Stimulated activated CD8-positive, alpha-beta memory T cell treated with anti-CD3 and anti-CD28 coated beads, Interleukin-12 subunit alpha, Interleukin-12 subunit beta, amount 100 ng/mL, for 24 hours (primary cell): ENCODE results near the gene SNCB.

Source experiments
- DNase-seq: peaks from one replicate; pipeline ENCODE4 v3.0.0-alpha.2; 2020; ENCODE audit errors: extremely low read depth

Gene SNCB

GRCh38 chr5:176629853-176630680, at the start of gene SNCB, which contains the start of gene EIF4E1B:
Gene SNCB, minus strand, starts transcription at chr5:176630534. Its CDS starts 880 bp downstream, at chr5:176629654.
Gene EIF4E1B, plus strand, starts transcription at chr5:176630675. Its CDS starts 12,113 bp downstream, at chr5:176642788.
- DNase-seq: no peak

DNA sequence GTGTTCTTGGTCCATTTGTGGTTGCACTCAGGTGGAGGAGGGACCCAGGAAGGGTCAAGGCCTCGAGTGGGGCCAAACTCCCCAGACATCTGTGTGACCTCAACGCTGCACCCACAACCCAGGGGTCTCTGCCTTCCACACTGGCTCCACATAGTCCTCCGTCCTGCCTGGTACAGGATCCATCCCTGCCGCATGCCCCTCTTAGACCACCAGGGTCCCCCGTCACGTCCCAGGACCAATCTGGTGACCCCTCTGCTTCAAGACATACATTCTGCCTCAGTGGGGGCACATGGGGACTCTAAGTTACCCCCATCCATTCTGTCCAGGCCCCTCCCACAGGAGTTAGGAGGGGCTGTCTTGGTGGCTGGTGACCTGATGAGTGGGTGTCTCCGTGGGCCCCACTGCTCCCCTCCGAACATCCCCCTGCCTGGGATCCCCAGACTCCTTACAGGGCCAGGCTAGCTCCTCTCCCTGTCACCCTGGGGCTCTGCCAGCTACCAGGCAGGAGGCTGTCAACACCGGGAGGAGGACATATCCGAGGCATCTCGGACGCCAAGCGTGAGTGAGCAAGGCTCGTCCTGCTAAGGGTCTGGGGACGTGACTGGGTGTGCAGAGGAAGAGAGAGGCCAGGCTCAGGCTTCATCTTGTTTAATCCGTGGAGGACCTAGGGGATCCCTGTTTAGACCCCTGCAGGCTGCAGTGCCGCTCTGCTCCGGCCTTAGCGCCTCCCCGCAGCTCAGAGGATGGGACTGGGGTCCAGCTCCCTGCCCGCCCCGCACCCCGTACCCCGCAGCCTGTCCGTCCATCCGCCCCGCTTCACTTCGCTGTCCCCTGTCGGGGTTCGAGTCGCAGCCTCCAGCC, 49.3 kb upstream of the SNCB start:
- no peak for DNase-seq

DNA sequence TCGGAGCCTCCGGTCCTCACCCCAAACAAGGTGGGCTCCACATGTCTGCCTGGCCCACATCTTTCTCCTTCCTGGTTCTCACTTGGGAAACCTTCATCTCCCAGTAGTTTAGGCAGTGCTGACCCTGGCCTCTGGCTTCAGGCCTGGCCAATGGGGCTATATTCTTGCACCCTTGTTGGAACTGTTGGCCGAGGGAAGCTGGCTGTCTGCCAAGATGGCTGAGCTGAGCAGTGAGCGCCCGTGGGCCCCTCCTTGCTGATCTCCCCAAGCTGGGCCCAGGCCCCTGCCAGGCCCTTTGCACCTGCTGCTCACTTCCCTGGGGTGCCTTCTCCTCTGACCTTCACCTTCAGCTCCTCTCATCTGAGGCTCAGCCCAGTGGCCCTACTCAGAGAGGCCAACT, 48.2 kb upstream of the SNCB start:
- no peak for DNase-seq

DNA sequence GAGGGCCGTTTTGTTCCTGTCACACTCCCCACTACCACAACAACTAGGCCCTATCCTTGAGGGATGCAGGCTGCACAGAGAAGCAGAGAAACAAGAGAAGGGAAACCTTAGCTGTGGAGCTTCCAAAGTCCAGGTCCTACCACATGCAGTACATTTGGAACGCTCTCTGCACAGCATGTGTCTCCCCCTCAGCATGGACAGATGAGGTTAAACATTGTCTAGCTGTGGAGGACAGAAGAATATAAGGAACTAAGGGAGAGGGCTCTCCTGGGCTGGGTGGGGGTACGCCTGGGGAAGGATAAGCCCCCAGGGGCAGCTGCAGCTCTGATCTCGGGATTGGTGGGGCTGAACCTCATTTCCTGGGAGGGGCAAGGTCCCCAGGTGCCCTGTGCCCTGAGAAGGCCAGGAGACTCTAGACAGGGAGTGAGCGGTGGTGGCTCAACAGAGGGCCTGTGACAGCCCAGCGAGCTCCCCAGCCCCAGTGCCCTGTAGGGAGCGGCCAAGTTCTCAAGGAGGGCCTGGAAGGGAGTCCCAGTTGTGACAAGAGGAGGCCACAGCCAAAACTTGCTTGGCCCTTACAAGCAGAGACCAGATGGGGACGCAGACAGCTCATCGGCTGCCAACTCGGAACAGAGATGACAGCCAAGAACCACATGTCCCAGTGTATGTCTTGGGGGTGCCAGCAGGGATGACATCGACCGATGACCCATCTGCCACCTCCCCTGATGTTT, 47.0 kb upstream of the SNCB start:
- no peak for DNase-seq

- no peak for DNase-seq
Measured at GRCh38 chr5:176676361-176676824, 46.1 kb upstream of the SNCB start.

DNA sequence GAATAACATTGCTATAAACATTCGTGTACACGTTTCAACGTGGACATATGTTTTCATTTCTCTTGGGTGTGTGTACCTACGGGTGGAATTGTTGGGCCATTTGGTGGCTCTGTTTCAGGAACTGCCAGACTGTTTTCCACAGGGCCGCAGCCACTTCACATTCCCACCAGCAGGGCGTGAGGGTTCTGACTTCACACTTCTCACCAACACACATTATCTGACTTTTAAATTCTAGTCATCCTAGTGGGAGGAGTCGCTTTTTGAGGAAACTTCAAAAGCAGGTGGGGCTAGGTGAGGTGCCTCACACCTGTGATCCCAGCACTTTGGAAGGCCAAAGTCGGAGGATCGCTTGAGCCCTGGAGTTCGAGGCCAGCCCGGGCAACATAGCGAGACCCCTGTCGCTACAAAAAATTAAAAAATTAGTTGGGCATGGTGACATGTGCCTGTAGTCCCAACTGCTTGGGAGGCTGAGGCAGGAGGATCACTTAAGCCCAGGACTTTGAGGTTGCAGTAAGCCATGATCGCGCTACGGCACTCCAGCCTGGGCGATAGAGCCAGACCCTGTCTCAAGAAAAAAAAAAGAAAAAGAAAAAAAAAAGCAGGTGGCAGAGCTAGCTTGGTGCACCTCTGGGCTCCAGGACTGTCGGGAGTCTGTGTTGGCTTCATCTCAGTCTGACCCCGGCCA, 45.5 kb upstream of the SNCB start:
- no peak for DNase-seq

DNA sequence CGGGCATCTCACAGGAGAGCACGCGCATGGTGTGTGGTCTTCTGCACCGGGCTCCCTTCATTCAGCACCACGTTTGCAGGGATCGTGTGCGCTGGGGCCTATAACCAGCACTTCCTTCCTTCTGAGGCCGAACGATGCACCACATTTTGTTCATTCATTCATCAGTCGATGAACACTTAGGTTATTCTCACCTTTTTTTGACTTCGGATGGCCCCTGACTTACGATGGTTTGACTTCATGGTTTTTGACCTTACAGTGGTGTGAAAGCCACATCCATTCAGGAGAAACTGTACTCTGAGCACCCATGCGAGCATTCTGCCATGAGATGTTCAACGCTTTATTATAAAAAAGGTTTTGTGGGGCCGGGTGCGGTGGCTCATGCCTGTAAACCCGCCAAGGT, 44.5 kb upstream of the SNCB start:
- DNase-seq: no peak

DNA sequence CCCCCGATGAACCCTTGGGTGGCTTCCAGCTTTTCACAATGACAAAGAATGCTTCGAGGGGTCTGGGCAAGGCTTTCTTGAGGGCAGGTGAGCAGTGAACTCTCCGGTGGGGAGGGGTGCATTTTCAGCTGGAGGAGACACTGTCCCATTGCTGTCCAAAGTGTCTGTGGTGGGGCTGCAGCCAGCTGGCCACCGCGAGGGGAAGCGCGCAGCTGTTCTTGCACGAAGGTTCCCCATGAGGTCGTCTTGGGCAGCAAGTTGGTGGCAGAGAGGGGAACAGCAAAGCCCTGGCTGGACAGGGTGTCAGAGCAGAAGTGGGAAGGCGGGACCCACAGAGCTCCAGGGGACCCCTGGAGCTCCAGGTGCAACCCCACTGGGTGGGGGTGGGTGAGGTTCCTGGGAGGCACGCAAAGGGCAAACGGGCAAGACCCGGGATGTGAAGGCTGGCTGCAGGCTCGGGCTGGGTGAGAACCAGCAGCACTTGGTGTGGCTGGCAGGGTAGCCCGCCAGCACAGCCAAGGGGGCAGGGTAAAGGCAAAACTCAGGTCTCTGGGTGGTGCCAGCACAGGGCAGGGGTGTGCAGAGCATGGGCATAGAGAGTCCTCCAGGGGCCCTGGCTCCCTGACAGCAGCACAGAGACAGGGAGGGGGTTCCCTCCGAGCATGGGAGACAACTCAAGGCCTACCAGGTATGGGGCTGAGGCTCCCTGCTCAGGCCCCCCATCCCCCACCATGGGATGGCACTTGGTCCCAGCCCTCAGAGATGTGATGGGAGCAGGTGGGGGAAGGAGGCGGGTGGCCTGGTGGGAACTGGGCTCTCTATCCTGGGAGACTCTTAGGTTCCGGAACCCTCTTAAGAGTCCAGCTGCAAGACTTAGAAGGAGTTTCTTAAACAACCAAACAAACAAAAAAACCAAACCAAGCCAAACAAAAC, 43.6 kb upstream of the SNCB start:
- no peak for DNase-seq

DNA sequence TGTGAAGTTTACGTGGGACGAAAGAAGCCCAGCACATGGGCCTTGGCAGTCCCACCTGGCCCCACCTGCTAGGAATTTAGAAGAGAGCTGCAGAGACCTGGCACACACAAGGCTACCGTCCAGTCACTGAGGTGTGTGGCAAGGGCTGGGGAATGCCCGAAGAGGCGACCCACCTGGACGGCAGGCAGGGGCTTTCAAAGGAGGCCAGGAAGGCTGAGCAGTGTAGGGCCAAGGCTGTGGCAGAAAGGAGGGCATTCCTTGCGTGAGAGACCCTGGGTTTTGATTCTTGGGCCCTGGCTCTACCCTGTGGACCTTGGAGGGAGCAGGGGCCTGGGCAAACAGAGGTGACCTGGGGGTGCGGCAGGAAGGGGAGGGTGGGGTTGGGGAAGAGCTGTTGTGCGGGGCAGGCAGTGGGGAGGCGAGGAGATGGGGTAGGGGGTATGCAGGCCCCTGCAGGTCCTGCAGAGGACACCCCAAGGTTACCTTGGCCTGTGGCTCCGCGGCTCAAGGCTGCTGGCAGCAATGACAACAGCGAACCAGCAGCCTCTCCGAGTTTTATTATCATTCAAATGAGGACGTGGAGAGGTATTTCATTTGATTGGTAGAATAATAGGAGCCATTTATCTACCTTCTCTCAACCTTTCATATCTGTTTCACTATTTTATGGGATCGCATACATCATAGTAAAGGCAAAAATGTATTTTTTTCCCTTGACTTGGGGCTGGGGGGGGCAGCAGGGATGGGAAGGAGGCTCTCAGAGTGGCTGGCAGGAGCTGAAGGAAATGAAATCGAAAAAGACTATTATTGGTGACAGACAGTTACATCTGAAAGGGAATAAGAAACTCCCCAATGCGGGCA, 41.8 kb upstream of the SNCB start:
- no peak for DNase-seq

DNA sequence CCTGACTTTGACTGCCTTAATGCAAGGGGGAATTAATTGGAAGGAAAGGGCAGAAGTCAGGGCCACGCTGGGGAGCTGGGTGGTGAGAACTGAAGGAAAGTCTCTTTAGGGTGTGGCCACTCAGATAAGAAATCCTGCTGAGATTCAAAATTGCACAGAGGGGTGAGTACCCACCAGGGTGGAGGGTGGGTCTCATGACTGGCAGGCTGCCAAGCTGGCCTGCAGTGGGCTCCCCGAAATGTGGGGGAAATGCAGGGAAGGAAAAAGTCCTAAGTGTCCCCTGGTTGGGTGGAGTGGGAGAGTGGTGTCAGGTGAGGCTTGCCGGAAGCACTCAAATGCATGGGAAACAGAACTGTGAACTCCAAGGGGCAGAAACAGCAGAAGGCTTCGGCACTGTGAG, 41.1 kb upstream of the SNCB start:
- no peak for DNase-seq

DNA sequence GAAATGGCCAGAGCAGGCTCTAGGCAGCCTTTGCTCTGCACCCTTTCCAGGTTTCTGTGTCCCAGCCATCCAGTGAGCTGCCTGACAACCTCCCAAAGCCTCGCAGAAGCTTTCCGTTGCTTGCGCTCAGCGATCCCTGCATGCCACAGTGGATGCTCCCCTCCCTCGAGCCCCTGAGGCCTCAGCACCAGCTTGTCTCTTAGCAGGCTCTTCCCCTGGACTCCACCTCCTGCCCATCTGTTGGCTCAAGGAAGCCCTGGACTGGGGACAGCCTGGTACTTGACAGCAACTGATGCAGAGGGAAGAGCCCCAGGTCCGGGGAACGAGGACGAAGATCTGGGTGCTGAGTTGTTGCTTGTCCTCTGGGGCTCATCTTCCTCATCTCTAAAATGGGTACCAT, 40.1 kb upstream of the SNCB start:
- DNase-seq: no peak

GRCh38 chr5:176667637-176668036, 37.3 kb upstream of the SNCB start:
- no peak for DNase-seq

- no peak for DNase-seq
Measured at GRCh38 chr5:176665517-176665916, 35.2 kb upstream of the SNCB start.

DNA sequence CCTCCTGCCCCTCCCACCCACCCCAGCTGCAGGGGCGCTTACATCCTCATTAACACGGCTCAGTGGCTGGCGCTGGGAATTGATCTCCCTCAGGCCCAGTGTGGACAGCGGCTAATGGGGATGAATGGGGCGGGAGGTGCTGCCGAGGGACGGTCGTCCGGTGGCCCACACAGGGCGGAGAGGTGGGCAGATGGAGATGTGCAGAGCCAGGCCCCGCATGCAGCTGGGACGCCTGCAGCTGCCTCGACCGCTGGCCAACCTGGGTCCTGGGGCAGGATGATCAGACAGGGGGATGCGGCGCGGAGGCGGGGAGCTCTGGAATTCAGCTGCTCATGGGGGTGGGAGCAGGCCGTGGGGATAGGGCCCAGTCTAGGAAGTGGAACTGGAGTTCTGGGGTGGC, 34.6 kb upstream of the SNCB start:
- DNase-seq: no peak

GRCh38 chr5:176664479-176664878, 34.1 kb upstream of the SNCB start:
- DNase-seq: no peak

DNA sequence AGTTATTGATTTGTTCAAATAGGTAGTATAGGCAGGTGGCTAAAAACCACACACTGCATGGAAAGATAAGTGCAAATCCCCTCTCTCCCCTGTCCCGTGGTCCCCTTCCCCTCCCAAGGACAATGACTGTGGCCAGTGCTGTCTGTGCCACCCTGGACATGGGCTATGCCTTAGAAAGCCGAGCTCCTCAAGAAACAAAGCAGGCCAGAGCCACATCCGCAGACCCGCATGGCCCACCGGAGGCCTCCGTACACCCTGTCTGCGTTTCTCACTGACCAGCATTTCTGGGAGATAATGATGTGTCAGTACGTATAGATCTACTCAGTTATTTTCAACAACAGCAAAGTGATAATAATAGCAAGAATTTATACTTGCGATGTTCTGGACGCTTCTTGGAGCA, 33.2 kb upstream of the SNCB start:
- no peak for DNase-seq

DNA sequence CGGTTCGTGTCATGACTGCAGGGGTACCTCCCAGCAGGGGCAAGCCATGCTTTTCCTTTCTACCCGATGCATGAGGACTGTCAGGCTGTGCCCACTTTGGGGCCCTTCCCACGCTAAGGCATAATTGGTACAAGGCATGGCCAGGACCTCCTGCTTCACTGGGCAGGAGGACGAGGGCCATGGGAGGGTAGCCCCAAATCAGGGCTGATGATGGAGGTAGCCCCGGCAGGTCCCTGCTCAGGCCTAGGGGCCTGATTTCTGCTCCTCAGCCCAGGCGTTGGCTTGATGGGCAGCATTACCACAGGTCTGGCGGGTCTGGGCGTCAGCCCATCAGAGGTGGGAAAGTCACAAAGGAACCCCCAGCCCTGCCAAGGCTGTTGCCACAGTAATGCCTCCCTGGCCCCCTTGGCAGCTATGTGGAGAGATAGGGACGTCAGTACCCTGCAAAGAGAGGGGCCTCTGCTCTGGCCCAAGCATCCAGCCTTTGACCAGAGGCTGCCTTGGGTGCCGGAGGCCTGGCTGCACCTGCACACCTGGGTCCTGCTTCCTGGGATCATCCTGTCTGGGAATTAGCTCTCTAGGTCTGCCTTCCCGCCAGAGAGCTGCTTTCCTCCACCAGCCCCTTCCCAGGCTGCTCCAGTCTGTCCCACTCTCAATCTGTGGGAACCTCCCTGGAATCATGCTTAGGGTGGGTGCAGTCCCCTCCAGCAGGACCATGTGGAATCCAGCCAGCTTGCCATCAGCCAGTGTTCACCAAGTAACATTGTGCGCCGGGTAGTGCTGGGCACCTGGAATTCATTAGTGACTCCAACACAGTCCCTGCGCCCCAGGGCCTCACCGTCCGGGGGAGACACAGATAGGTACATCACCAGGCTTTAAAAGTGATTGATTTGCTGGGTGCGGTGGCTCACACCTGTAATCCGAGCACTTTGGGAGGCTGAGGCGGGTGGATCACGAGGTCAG, 32.3 kb upstream of the SNCB start:
- DNase-seq: no peak

- DNase-seq: no peak
Measured at GRCh38 chr5:176661676-176662075, 31.3 kb upstream of the SNCB start.
